GM15510 (cell line): ENCODE measurements around the gene LIMS1.

Experiments used
- POLR2A ChIP-seq: IDR thresholded peaks from 3 replicates; pipeline ENCODE4 v1.6.1; 2011; ENCODE audit warnings: borderline replicate concordance; ENCODE audit not compliant: insufficient read length; ENCODE audit errors: extremely low read depth

LIMS1 gene

GRCh38 chr2:108548208-108549003 lies 14.1 kb downstream of the LIMS1 start:
- no peak for TF ChIP-seq POLR2A

GRCh38 chr2:108552566-108552965 lies 18.3 kb downstream of the LIMS1 start:
- TF ChIP-seq POLR2A, result no peak

GRCh38 chr2:108553209-108553919 lies 19.1 kb downstream of the LIMS1 start:
- TF ChIP-seq POLR2A, result no peak

- TF ChIP-seq POLR2A, result no peak
Measured at GRCh38 chr2:108554528-108554927, 20.3 kb downstream of the LIMS1 start.

- TF ChIP-seq POLR2A, result no peak
Measured at GRCh38 chr2:108555572-108555971, 21.3 kb downstream of the LIMS1 start.

- no peak for TF ChIP-seq POLR2A
Measured at GRCh38 chr2:108560241-108560811, 26.1 kb downstream of the LIMS1 start.

GRCh38 chr2:108560895-108561530 lies 26.7 kb downstream of the LIMS1 start:
- TF ChIP-seq POLR2A, result no peak

- TF ChIP-seq POLR2A, result no peak
Measured at GRCh38 chr2:108562274-108562673, 28.0 kb downstream of the LIMS1 start.

GRCh38 chr2:108564510-108564909 lies 30.2 kb downstream of the LIMS1 start:
- TF ChIP-seq POLR2A, result no peak

- no peak for TF ChIP-seq POLR2A
Measured at GRCh38 chr2:108565778-108566375, 31.6 kb downstream of the LIMS1 start.

GRCh38 chr2:108570416-108570815 lies 36.1 kb downstream of the LIMS1 start:
- no peak for TF ChIP-seq POLR2A

GRCh38 chr2:108571286-108571685 lies 37.0 kb downstream of the LIMS1 start:
- TF ChIP-seq POLR2A, result no peak

GRCh38 chr2:108573061-108573460 lies 38.8 kb downstream of the LIMS1 start:
- TF ChIP-seq POLR2A, result no peak

GRCh38 chr2:108574332-108574731 lies 40.1 kb downstream of the LIMS1 start:
- TF ChIP-seq POLR2A, result no peak
